Measurements from ENCODE around the gene DNAH3.
A peak's percentile ranks its signal among the peaks of the same experiment; 100 is the strongest.

DNAH3 gene

DNA sequence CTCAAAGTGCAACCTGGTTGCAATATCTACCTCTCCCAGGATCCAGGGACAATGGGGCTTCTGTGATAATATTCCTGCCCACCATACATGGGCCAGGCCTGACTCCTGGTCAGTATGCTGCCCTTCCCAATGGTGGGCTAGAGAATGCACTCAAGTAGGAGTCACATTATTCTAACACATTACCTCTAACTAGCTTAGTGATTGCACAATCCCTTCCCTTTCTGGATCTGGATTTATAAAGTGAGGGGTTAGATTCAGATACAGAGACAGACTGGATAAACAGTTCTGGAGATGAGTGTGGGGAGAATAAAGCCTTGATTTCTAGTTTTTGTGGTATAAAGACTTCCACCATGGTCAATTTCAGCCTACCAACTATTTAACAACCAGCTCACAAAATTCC is 217.1 kb downstream of the DNAH3 start:
- DNase-seq: no peak

- no peak for DNase-seq
Measured at GRCh38 chr16:20931066-20931600, 219.5 kb downstream of the DNAH3 start.

DNA sequence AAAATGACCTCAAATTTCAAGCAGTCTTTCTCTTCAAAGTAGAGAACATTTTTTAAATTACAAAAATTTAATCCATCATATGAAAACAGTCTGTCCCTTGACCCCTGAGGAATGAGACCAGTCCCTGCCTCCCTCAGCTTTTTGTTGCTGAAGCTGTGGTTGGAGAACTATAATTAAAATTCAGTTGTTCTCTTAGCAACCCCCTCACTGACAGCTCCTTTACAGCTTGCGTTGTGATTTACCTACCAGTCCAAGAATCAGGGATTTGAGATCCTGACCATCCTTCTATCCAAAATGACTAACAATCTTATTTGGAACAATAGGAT is 220.3 kb downstream of the DNAH3 start:
- DNase-seq: no peak

DNA sequence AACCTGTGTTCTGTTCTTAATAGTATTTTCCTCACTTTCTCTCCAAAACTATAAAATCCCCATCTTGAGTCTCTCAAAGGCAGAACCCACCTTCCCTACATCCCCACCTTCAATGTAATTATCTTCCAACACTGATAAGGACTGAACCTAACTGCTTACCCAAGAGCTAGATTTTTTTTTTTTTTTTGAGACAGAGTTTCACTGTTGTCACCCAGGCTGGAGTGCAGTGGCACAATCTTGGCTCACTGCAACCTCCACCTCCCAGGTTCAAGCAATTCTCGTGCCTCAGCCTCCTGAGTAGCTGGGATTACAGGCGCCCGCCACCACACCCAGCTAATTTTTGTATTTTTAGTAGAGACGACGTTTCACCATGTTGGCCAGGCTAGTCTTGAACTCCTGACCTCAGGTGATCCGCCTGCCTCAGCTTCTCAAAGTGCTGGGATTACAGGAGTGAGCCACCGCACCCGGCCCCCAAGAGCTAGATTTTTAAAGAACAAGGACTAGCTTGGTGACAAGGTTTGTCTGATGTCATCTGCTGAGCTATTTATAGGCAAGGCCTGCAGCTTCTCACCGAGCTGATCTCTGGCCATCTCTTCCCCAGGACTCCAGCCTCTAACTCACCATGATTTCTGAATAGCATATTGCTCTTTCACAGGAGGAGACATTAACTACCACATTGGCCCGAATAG is 220.8 kb downstream of the DNAH3 start:
- DNase-seq: peak; percentile 13

- no peak for DNase-seq
Measured at GRCh38 chr16:20928774-20929411, 221.8 kb downstream of the DNAH3 start.

- no peak for DNase-seq
Measured at GRCh38 chr16:20925751-20926150, 224.9 kb downstream of the DNAH3 start.

DNA sequence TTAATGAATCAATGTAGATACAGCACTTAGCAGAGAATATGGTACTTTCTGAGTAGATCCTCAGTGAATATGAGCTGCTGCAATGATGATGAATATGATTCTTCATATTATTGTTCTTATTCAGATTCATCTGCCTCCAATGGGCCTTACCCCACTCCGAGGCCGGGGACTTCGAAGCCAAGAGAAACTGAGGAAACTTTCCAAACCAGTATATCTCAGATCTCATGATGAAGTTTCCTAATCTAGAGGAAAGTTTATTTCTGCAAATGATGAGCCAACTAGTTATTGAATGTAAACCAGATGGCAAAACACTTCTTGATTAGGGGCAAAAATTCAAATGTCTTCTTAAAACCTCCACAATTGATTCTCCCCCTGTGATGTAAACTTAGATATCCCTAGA is 226.8 kb downstream of the DNAH3 start:
- no peak for DNase-seq

DNA sequence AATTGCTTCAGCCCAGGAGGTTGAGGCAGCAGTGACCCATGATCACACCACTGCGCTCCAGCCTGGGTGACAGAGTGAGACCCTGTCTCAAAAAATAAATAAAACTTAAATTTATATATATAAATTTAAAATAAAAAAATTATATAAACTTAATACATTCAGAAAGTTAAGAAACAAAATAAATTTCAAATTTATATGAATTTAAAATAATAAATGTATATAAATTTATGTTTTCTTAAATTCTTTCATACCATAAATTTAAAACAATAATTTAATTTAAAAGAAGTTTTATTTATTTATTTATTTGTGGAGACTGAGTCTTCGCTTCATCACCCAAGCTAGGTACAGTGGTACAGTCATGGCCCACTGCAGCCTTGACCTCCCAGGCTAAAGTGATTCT is 229.8 kb downstream of the DNAH3 start:
- no peak for DNase-seq

- no peak for DNase-seq
Measured at GRCh38 chr16:20920091-20920490, 230.6 kb downstream of the DNAH3 start.

DNA sequence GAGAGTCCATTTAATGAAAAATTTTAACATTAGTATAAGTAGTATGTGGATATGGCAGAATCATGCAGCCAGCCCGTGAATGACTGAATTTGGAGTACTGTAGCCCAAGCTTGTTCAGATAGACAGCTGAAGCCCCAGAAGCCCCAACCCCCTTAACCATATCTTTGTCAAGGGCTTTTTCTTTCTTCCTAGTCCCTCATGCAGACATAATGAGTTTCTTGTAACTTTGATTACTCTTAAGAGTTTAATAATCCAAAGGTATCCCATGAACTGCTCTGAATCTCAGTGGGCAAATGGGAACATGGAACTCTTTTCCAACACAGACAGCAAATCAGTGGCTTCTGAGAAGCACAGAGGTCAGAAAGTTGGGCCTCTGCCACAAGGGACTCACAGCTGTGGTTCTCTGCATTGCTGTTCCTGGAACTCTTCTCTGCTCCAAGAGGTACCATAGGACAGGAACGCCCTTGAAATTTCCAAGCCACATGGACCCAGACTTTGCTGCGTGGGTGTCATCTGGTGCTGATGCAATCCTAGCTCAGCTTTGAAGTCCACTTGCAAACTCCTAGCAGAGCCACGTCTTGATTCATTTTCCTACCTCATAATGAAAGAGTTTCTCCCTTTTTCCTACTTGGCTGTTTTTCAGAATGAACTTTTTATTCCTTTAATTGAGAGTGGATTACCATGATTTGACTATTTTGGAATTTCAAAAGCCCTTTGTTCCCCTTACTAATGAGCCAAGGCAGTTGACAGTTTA is 232.0 kb downstream of the DNAH3 start:
- peak; percentile 25 for DNase-seq

DNA sequence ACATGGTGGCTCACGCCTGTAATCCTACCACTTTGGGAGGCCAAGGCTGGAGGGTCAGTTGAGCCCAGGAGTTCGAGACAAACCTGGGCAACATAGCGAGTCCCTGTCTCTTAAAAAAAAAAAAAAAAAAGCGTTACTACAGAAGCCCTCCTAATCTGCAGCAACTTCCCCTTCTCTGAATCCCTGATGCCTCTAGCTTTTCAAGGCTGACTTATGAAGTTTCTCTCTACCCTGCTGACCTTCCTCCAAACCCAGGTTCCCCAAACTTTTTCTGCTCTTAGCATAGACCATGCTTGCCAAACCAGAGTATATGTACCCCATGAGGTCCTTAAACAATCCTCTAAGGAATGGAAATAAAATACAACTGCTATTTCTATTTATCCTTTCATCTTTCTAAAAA is 233.7 kb downstream of the DNAH3 start:
- no peak for DNase-seq

GRCh38 chr16:20916289-20916688 is 234.4 kb downstream of the DNAH3 start:
- DNase-seq: no peak

GRCh38 chr16:20911361-20911760 is 239.3 kb downstream of the DNAH3 start:
- peak; percentile 9 for DNase-seq

- peak; percentile 88 for DNase-seq
Measured at GRCh38 chr16:20910781-20911321, 239.8 kb downstream of the DNAH3 start.

DNA sequence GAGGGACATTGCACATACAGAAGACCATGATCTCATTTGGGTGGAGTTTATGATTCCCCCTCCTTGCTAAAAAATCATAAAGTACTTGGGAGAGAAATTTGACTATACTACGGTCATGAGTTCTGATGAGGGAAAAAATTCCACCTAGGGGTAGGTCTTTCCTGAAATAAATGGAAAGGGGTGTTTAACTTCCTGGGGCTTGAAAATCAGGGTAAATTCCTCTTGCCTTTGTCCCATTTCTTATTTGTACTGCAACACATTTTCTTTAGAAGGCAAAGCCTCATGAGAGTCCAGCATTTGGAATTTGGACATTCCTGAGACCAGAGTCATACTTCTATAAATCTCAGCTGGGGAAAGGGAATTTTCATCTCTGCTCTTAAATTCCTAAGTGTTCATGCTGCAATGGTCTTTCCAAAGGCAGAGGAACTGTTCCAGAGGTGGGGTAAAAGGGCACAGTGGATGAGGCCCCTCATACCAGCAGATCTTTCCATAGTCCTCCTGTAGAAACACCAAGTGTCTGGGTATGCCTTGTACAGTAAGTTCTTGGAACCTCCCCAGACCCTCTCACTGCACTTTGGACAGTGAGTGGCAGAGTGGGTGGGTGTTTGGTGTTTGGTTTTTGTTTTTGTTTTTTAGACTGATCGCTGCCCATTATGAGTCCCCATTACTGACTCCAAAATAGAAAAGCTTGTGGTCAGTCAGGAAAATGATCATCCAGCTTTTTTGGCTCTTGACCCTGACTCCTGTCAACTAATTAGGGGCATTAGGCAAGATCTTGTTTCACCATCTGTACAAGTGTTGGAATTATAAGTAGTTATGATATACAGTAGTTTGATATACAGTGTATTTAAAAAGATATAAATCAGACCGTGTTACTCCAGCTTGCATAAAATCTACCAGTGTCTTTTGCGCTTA is 244.0 kb downstream of the DNAH3 start:
- peak; percentile 93 for DNase-seq

DNA sequence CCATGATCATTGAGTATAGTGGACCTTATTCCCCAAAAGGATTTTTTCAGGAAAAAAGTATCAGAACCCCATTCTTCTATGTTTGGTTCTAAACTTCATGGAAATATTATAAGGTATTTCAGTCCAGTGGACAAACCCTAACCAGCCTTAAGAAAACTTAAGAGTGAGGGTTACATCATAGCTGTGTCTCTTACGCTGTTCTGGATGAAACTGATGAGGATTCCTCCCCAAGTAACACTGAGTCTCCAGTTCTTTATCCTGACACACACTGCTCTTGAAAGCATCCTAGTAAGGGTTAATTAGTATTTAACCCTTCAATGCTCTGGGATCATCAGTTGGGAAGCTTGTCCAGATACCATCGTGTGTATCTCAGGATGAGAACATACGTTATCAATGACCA is 245.1 kb downstream of the DNAH3 start:
- DNase-seq: no peak

- DNase-seq: peak; percentile 88
Measured at GRCh38 chr16:20904507-20905081, 246.1 kb downstream of the DNAH3 start.

- no peak for DNase-seq
Measured at GRCh38 chr16:20903899-20904506, 246.6 kb downstream of the DNAH3 start.

- DNase-seq: no peak
Measured at GRCh38 chr16:20903116-20903898, 247.3 kb downstream of the DNAH3 start.

- DNase-seq: no peak
Measured at GRCh38 chr16:20902426-20902825, 248.2 kb downstream of the DNAH3 start.

Data from fibroblast of skin of scalp (primary cell).